Activated CD4-positive, alpha-beta memory T cell treated with anti-CD3 and anti-CD28 coated beads for 36 hours (primary cell): ENCODE measurements around the gene LRMDA. TPM values are rescaled to one million over a fixed set of nuclear protein-coding genes. Genes with fewer than 3 reads are reported as not detected.

Source experiments
- CTCF ChIA-PET: fragments of 350-600 bp; sonication (Branson Sonifier 250); formaldehyde crosslinking; loops from one replicate; lab custom pipeline; 2021; ENCODE audit warnings: antibody characterized with exemption, inconsistent platforms; lab: Charles Lee
- POLR2A ChIA-PET: fragments of 350-600 bp; sonication (Branson Sonifier 250); formaldehyde crosslinking; loops from one replicate; lab custom pipeline; 2021; ENCODE audit warnings: antibody characterized with exemption; lab: Charles Lee
- DNase-seq: peaks from one replicate; pipeline ENCODE4 v3.0.0-alpha.2; 2020
- H3K27ac Mint-ChIP-seq: one replicate; pipeline ENCODE4 v1.8.0; 2021; ENCODE audit warnings: mixed read lengths
- H3K27me3 Mint-ChIP-seq: one replicate; pipeline ENCODE4 v1.8.0; 2021; ENCODE audit warnings: mixed read lengths
- H3K36me3 Mint-ChIP-seq: one replicate; pipeline ENCODE4 v1.8.0; 2021; ENCODE audit warnings: mixed read lengths
- H3K4me1 Mint-ChIP-seq: one replicate; pipeline ENCODE4 v1.8.0; 2021; ENCODE audit warnings: low read depth, mixed read lengths
- H3K4me3 Mint-ChIP-seq: one replicate; pipeline ENCODE4 v1.8.0; 2021; ENCODE audit warnings: mild to moderate bottlenecking, mixed read lengths
- H3K9me3 Mint-ChIP-seq: one replicate; pipeline ENCODE4 v1.8.0; 2021; ENCODE audit warnings: mixed read lengths
- intact Hi-C: fragments of 100-400 bp; cut with micrococcal nuclease; formaldehyde crosslinking; loops from one replicate; pipeline ENCODE4 v1.15.1; 2023
- total RNA-seq, 2 experiments: library from RNA; stranded (reverse); gene quantifications; one replicate each; pipeline ENCODE4 v1.2.3, GENCODE V29; 2021

LRMDA gene
- total RNA-seq, 2 experiments from 2014 or later, result not detected

GRCh38 chr10:76245951-76246495 lies 814.6 kb downstream of the LRMDA start:
- DNase-seq, result no peak

GRCh38 chr10:76248649-76249200 lies 817.3 kb downstream of the LRMDA start:
- intact Hi-C loops, result no loop called here
- DNase-seq, result no peak
- H3K4me3 Mint-ChIP-seq, result no peak overlapping the region
- H3K4me1 Mint-ChIP-seq, result no peaks in the 10 kb centered on the region
- H3K27me3 Mint-ChIP-seq, result no peaks in the 10 kb centered on the region
- POLR2A ChIA-PET, result no interaction called here
- H3K27ac Mint-ChIP-seq, result no peak overlapping the region
- H3K9me3 Mint-ChIP-seq, result no peaks in the 10 kb centered on the region
- CTCF ChIA-PET, result no interaction called here
- no peaks in the 10 kb centered on the region for H3K36me3 Mint-ChIP-seq

More at GRCh38 chr10:76245951-76246495, 814.6 kb downstream of the LRMDA start:
- Mint-ChIP-seq H3K4me3 (no peak overlapping the region), H3K27ac (no peak overlapping the region), H3K27me3 (no peaks in the 10 kb centered on the region), H3K36me3 (no peaks in the 10 kb centered on the region), H3K9me3 (no peaks in the 10 kb centered on the region), H3K4me1 (no peaks in the 10 kb centered on the region)
- ChIA-PET POLR2A (no interaction called here), CTCF (no interaction called here)
- intact Hi-C loops, result no loop called here

GRCh38 chr10:76251841-76252671 lies 820.6 kb downstream of the LRMDA start:
- Mint-ChIP-seq H3K9me3 (no peaks in the 10 kb centered on the region), H3K27me3 (no peaks in the 10 kb centered on the region), H3K4me3 (no peak overlapping the region), H3K36me3 (no peaks in the 10 kb centered on the region), H3K4me1 (no peaks in the 10 kb centered on the region), H3K27ac (no peak overlapping the region)
- DNase-seq, result no peak
- CTCF ChIA-PET, result no interaction called here
- POLR2A ChIA-PET, result no interaction called here
- intact Hi-C loops, result no loop called here

GRCh38 chr10:76252733-76253132 lies 821.3 kb downstream of the LRMDA start:
- ChIA-PET CTCF (no interaction called here), POLR2A (no interaction called here)
- Mint-ChIP-seq H3K4me3 (no peak overlapping the region), H3K9me3 (no peaks in the 10 kb centered on the region), H3K36me3 (no peaks in the 10 kb centered on the region), H3K27me3 (no peaks in the 10 kb centered on the region), H3K27ac (no peak overlapping the region), H3K4me1 (no peaks in the 10 kb centered on the region)
- DNase-seq, result no peak
- intact Hi-C loops, result no loop called here

GRCh38 chr10:76255241-76255640 lies 823.8 kb downstream of the LRMDA start:
- Mint-ChIP-seq H3K27me3 (no peaks in the 10 kb centered on the region), H3K4me3 (no peak overlapping the region), H3K36me3 (no peaks in the 10 kb centered on the region), H3K4me1 (no peaks in the 10 kb centered on the region), H3K27ac (no peak overlapping the region), H3K9me3 (peaks cover 7% of the 10 kb centered on the region)
- POLR2A ChIA-PET, result no interaction called here
- no peak for DNase-seq
- CTCF ChIA-PET, result no interaction called here
- intact Hi-C loops, result no loop called here

DNA sequence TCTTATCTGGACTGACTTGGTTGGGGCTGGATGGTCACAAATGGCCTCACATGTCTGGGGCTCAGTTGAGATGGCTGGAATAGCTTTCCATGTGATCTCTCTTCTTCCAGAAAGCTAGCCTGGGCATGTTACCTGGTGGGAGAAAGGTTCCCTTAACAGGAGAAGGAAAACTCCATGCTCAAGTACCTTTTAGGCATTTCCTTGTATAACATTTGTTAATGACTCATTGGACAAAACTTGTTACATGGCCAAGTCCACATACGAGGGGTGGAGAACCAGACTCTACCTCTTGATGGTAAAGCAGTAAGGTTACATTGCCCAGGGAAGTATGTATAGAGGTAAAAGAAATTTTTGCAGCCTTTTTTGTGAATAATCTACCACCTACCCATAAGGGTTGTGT lies 826.4 kb downstream of the LRMDA start:
- H3K27ac Mint-ChIP-seq, result no peak overlapping the region
- CTCF ChIA-PET, result no interaction called here
- no peaks in the 10 kb centered on the region for H3K4me1 Mint-ChIP-seq
- no peak overlapping the region for H3K4me3 Mint-ChIP-seq
- H3K27me3 Mint-ChIP-seq, result no peaks in the 10 kb centered on the region
- no peak for DNase-seq
- POLR2A ChIA-PET, result no interaction called here
- intact Hi-C loops, result no loop called here
- no peaks in the 10 kb centered on the region for H3K36me3 Mint-ChIP-seq
- peaks cover 15% of the 10 kb centered on the region for H3K9me3 Mint-ChIP-seq

- Mint-ChIP-seq H3K36me3 (no peaks in the 10 kb centered on the region), H3K4me1 (no peaks in the 10 kb centered on the region), H3K9me3 (peaks cover 6% of the 10 kb centered on the region), H3K4me3 (no peak overlapping the region), H3K27me3 (no peaks in the 10 kb centered on the region), H3K27ac (no peak overlapping the region)
- intact Hi-C loops, result no loop called here
- DNase-seq, result no peak
- CTCF ChIA-PET, result no interaction called here
- POLR2A ChIA-PET, result no interaction called here
Measured at GRCh38 chr10:76265441-76266113, 834.2 kb downstream of the LRMDA start.

DNA sequence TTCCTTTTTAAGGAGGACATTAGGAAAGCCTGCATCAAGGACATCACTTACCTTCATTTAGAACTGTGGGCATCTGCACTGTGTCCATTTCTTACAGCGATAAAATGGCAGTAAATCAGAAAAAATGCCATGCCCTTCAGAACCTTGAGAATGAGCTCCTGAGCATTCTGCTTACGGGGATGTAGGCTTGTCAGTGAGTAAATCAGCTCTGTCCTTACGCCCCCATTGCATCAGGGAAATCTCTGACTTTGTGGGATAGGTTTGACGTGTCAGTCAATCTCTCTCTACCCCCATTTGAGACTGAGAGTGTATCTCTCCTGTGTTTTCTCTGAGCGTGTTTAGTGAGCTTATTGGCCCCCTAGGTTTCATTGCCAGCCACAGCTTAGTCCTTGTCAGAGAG lies 837.1 kb downstream of the LRMDA start:
- no peak for DNase-seq
- intact Hi-C loops, result no loop called here
- no peaks in the 10 kb centered on the region for H3K9me3 Mint-ChIP-seq
- H3K4me1 Mint-ChIP-seq, result no peaks in the 10 kb centered on the region
- ChIA-PET CTCF (no interaction called here), POLR2A (no interaction called here)
- H3K4me3 Mint-ChIP-seq, result no peak overlapping the region
- no peak overlapping the region for H3K27ac Mint-ChIP-seq
- no peaks in the 10 kb centered on the region for H3K36me3 Mint-ChIP-seq
- H3K27me3 Mint-ChIP-seq, result no peaks in the 10 kb centered on the region

GRCh38 chr10:76268954-76269353 lies 837.5 kb downstream of the LRMDA start:
- DNase-seq, result no peak
- POLR2A ChIA-PET, result no interaction called here
- CTCF ChIA-PET, result no interaction called here
- Mint-ChIP-seq H3K36me3 (no peaks in the 10 kb centered on the region), H3K9me3 (peaks cover under 1% of the 10 kb centered on the region), H3K27ac (no peak overlapping the region), H3K4me3 (no peak overlapping the region), H3K4me1 (no peaks in the 10 kb centered on the region), H3K27me3 (no peaks in the 10 kb centered on the region)
- intact Hi-C loops, result no loop called here

DNA sequence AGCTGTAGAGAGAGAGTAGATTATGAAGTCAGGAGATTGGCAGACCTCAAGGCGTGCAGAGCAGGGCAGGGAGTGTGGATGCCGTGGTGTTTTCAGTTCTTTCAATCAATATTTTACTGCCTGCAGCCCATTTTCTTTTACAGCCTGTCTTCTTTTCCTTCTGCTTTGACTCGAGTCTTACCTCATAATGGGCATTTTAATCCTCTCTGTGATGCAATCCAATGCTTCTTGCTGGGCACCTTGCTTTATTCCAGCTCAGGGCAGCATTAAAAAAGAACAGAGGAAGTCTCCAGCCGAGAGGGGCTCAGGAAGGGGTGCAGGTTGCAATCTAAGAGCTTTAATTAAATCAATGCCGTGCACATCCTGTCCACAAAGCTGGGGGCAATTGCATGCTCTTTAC lies 839.0 kb downstream of the LRMDA start:
- Mint-ChIP-seq H3K4me1 (no peaks in the 10 kb centered on the region), H3K27me3 (no peaks in the 10 kb centered on the region), H3K36me3 (no peaks in the 10 kb centered on the region), H3K27ac (no peak overlapping the region), H3K4me3 (no peak overlapping the region), H3K9me3 (peaks cover 14% of the 10 kb centered on the region)
- intact Hi-C loops, result no loop called here
- ChIA-PET CTCF (interaction anchor here (0.7 kb wide), 1 partner anchor 277 kb away, joined by 3 read pairs; no protein-coding TSS in a partner anchor), POLR2A (no interaction called here)
- no peak for DNase-seq

DNA sequence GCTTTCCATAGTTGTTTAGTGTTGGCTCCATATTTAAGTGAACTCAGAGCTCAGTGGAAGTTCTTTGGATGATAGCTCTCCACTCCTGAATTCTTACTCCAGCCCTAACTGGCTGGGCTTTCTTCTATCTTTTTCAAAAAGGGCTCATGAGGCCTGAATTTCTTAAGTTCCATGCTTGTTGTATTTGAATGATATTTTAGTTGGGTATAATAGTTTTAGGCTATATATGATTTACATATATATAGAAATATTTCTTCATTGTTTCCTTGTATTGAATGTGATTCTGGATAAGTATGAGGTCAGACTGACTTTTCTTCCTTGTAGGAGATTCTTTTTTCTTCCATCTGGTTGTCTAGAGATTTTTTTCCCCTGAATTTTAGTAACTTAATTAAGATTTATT lies 843.5 kb downstream of the LRMDA start:
- H3K27me3 Mint-ChIP-seq, result no peaks in the 10 kb centered on the region
- H3K9me3 Mint-ChIP-seq, result peaks cover 24% of the 10 kb centered on the region
- POLR2A ChIA-PET, result no interaction called here
- no peak overlapping the region for H3K4me3 Mint-ChIP-seq
- DNase-seq, result no peak
- H3K36me3 Mint-ChIP-seq, result no peaks in the 10 kb centered on the region
- intact Hi-C loops, result no loop called here
- CTCF ChIA-PET, result no interaction called here
- no peak overlapping the region for H3K27ac Mint-ChIP-seq
- no peaks in the 10 kb centered on the region for H3K4me1 Mint-ChIP-seq

DNA sequence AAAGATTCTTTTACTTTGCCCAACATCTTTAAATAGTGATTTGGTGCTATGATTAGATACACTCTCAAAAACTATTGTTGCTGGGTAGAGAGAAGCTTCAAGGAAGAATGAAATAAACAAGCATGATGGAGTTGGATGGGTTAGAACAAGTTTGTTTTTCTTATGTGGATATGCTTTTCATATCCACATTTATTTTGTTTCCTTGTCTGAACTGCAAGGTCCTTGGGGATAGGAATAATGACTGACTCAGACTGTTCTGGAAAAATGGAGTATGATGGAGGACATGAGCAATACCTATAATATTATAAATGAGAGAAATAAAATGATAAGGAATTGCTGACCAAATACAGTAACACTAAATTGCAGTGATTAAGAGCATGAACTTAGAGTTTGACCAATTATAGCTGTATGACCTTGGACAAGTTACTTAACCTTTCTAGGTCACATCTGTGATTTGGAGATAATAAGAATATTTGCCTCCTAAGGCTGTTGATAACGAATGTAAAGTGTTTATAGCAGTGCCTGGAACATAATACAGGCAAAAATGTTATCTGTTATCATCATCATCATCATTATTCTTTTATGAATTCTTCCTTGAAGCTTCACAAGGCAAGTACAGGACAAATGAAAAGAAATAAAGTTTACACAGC lies 847.5 kb downstream of the LRMDA start:
- Mint-ChIP-seq H3K9me3 (peaks cover 24% of the 10 kb centered on the region), H3K4me3 (no peak overlapping the region), H3K27me3 (no peaks in the 10 kb centered on the region), H3K36me3 (no peaks in the 10 kb centered on the region), H3K27ac (no peak overlapping the region), H3K4me1 (no peaks in the 10 kb centered on the region)
- CTCF ChIA-PET, result interaction anchor here (0.6 kb wide), 1 partner anchor 18 kb away, joined by 4 read pairs; no protein-coding TSS in a partner anchor
- DNase-seq, result no peak
- POLR2A ChIA-PET, result no interaction called here
- intact Hi-C loops, result no loop called here
